Purkinje cell (primary cell): ENCODE results near the gene UBXN7. TPM values are rescaled to one million over a fixed set of nuclear protein-coding genes. Genes with fewer than 3 reads are reported as not detected.

Source experiments
- polyA plus RNA-seq: library from polyadenylated mRNA; unstranded; fragments of >200 nt; fragmentation: Nextera tagmentation; gene quantifications from 2 replicates; pipeline ENCODE4 v1.2.1, GENCODE V29; 2014

UBXN7 gene
- polyA plus RNA-seq = 11.5 and 14.3 TPM in 2 replicates

DNA sequence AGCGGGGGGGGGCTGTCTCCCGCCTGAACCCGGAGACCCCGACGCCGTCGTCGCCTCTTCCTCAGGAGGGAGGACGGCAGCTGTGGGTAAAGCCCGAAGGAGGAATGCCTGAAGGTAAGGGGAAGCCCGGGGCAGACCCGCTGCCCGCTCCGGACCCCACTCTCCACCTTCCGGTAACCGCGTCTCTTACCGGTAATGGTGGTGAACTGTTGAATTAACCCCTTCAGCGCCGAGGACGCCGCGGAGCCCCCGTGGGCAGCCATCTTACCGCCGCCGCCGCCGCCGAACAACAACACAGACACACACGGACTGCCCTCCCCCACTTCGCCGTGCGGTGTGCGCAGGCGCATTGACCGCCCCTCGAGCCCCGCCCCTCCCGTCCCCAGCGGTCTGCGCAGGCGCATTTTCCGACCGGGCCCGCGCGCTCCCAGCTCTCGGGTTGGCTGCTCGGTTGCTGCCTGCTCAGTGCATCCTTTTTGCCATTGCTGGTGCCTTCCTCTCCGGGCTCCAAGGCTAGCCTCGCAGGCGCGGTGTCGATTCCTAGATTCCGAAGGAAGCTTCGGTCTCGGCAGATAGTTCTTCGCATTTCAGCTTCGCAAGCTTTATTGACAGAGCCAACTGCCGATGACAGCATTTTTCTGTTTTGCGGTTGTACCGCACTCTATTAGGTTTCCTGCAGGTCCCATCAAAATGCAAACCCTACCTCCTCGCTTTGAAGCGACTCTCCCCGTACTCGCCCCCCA, at the start of gene UBXN7:
Gene UBXN7 (minus strand): TSS at position 291 of the 743 bp plus-strand sequence. CDS start 28 bp downstream, at position 263.

GRCh38 chr3:196317687-196318467, 114.3 kb downstream of the UBXN7 start, which contains the start of gene DYNLT2B:
TSS of gene DYNLT2B (minus strand) at chr3:196318240. CDS start at chr3:196318152, 88 bp downstream.

Other genes starting within 250 kb of the UBXN7 start
- gene ZDHHC19, start 221.0 kb downstream of the UBXN7 start, polyA plus RNA-seq = not detected in 2 replicates
- gene SLC51A, start 215.9 kb downstream of the UBXN7 start, polyA plus RNA-seq = not detected in 2 replicates
- 6.0 and 29.3 TPM in 2 replicates for gene PCYT1A, start 144.7 kb downstream of the UBXN7 start, polyA plus RNA-seq
- 67.8 and 88.8 TPM in 2 replicates for gene DYNLT2B, start 114.2 kb downstream of the UBXN7 start, polyA plus RNA-seq
- not detected in 2 replicates for gene TM4SF19, start 94.0 kb downstream of the UBXN7 start, polyA plus RNA-seq
- 6.2 and 10.6 TPM in 2 replicates for gene RNF168, start 71.3 kb upstream of the UBXN7 start, polyA plus RNA-seq
- 1.5 TPM in 1 of 2 replicates, not detected in the other for gene SMCO1, start 82.9 kb upstream of the UBXN7 start, polyA plus RNA-seq
- gene WDR53, start 136.1 kb upstream of the UBXN7 start, polyA plus RNA-seq = 6.2 and 10.5 TPM in 2 replicates
- gene FBXO45, start 136.2 kb upstream of the UBXN7 start, polyA plus RNA-seq = 11.6 and 13.2 TPM in 2 replicates
- gene NRROS, start 207.3 kb upstream of the UBXN7 start, polyA plus RNA-seq = not detected in 2 replicates